HT-29 (cell line): ENCODE measurements around the gene ISX. TPM values are rescaled to one million over a fixed set of nuclear protein-coding genes. Genes with fewer than 3 reads are reported as not detected.

ENCODE experiments used
- DNase-seq: peaks from one replicate; pipeline ENCODE4 v3.0.0-alpha.2; 2015; ENCODE audit warnings: low spot score
- total RNA-seq: library from RNA; depleted of rRNA; stranded (reverse); fragments of >200 nt; shearing (Covaris generic); gene quantifications from 2 replicates; pipeline ENCODE4 v1.2.3, GENCODE V29; 2014

ISX gene
- total RNA-seq, 1 experiment from 2014 or later, result not detected

GRCh38 chr22:35051791-35052190, 14.2 kb upstream of the ISX start:
- no peak for DNase-seq

- DNase-seq, result no peak
Measured at GRCh38 chr22:35053060-35053835, 12.7 kb upstream of the ISX start.

- no peak for DNase-seq
Measured at GRCh38 chr22:35054064-35054463, 11.9 kb upstream of the ISX start.

- no peak for DNase-seq
Measured at GRCh38 chr22:35056486-35056885, 9.5 kb upstream of the ISX start.

- DNase-seq, result no peak
Measured at GRCh38 chr22:35057155-35057554, 8.8 kb upstream of the ISX start.

- DNase-seq, result no peak
Measured at GRCh38 chr22:35059632-35060031, 6.3 kb upstream of the ISX start.

- no peak for DNase-seq
Measured at GRCh38 chr22:35064664-35065063, 1.3 kb upstream of the ISX start.

GRCh38 chr22:35065183-35065582, 775 bp upstream of the ISX start:
- no peak for DNase-seq

- DNase-seq, result no peak
Measured at GRCh38 chr22:35066768-35067167, 810 bp downstream of the ISX start.

GRCh38 chr22:35069541-35069940, 3.6 kb downstream of the ISX start:
- DNase-seq, result no peak

GRCh38 chr22:35070451-35071093, 4.6 kb downstream of the ISX start:
- DNase-seq, result no peak

- no peak for DNase-seq
Measured at GRCh38 chr22:35071784-35072183, 5.8 kb downstream of the ISX start.

- no peak for DNase-seq
Measured at GRCh38 chr22:35072925-35073324, 7.0 kb downstream of the ISX start.

GRCh38 chr22:35074583-35074982, 8.6 kb downstream of the ISX start:
- no peak for DNase-seq

GRCh38 chr22:35076630-35077029, 10.7 kb downstream of the ISX start:
- no peak for DNase-seq

- no peak for DNase-seq
Measured at GRCh38 chr22:35085621-35086020, 19.7 kb downstream of the ISX start.

GRCh38 chr22:35089139-35089538, 23.2 kb downstream of the ISX start:
- DNase-seq, result no peak

- no peak for DNase-seq
Measured at GRCh38 chr22:35092406-35092805, 26.4 kb downstream of the ISX start.

GRCh38 chr22:35098921-35099320, 33.0 kb downstream of the ISX start:
- DNase-seq, result no peak

- no peak for DNase-seq
Measured at GRCh38 chr22:35099883-35100282, 33.9 kb downstream of the ISX start.

GRCh38 chr22:35102663-35103062, 36.7 kb downstream of the ISX start:
- DNase-seq, result no peak

- no peak for DNase-seq
Measured at GRCh38 chr22:35103761-35104160, 37.8 kb downstream of the ISX start.

- no peak for DNase-seq
Measured at GRCh38 chr22:35104491-35104890, 38.5 kb downstream of the ISX start.
